Measurements from ENCODE around the gene LHFPL3. TPM values are rescaled to one million over a fixed set of nuclear protein-coding genes. Genes with fewer than 3 reads are reported as not detected.

The LHFPL3 gene
- total RNA-seq, 4 donors from 2014 or later = not detected

DNA sequence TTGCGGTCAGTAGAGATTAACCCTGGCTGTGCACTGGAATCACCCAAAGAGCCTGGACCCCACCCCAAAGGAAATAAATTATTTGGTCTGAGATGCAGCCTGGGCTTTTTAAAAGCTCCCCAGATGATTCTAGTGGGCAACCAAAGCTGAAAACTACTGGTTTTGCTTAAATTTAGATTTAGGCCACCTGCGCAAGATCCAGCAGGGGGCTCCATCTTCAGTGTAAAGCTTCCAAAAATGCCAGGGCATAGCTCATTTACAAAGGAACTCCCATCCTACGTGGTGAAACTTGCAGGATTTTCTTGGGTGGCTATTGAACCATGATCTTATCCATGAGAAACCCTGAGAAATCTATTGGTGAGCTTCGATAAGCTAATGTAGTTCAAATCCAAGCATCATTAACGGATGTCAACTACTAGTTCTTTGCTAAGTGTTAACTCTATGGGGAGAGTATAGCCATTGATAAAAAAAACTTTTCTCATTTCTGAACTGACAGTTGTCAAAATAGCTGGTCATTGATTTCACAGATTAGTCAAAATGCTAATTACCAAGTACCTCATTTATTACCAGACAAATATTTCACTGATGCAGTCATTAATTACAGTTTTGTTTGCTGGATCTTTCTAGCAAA is 315.3 kb downstream of the LHFPL3 start:
- TF ChIP-seq, protein P1, sequence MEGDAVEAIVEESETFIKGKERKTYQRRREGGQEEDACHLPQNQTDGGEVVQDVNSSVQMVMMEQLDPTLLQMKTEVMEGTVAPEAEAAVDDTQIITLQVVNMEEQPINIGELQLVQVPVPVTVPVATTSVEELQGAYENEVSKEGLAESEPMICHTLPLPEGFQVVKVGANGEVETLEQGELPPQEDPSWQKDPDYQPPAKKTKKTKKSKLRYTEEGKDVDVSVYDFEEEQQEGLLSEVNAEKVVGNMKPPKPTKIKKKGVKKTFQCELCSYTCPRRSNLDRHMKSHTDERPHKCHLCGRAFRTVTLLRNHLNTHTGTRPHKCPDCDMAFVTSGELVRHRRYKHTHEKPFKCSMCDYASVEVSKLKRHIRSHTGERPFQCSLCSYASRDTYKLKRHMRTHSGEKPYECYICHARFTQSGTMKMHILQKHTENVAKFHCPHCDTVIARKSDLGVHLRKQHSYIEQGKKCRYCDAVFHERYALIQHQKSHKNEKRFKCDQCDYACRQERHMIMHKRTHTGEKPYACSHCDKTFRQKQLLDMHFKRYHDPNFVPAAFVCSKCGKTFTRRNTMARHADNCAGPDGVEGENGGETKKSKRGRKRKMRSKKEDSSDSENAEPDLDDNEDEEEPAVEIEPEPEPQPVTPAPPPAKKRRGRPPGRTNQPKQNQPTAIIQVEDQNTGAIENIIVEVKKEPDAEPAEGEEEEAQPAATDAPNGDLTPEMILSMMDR (IDR thresholded peaks at IDR 0.05) = no peak
- TF ChIP-seq POLR2A (IDR thresholded peaks at IDR 0.05) = no peak

DNA sequence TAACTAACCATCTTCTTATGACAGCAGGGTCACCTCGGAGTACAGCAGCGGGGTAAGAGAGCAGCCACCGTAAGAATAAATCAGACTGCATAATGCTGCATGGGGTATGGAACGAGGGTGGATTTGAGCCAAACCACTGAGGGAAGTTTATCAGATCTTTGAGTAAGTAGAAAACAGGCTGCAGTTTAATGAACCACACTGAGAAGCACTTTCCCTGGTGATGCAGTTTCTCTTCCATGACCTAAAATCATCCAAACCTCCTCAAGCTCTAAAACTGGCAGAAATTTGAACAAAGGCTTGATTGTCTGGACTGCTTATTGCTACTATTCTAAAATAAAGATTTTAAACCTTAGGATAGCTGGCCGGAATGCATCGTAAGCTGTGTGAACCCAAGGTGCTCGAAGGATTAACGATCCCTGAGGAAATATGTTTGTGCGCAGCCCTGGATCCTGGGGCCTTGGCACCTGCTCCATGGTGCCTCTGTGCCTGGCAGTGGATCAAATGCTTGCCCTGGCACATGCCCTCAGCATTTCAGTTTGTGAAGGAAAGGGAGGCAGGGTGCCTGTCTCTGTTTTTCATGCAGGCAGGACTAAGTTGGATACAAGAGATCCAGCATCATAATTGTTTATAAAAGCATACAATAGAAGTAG is 322.7 kb downstream of the LHFPL3 start:
- intact Hi-C loops (cut with DNase I) = no loop called here
- 30 to 68% methylated on average over 9 of the region's 9 CpGs for WGBS, 2 donors
- no peak for DNase-seq

More for the DNA sequence above, 315.3 kb downstream of the LHFPL3 start:
- intact Hi-C loops (cut with DNase I) = no loop called here
- no peaks in the 10 kb centered on the region for H3K9me3 ChIP-seq
- H3K4me1 ChIP-seq = no peaks in the 10 kb centered on the region
- whole genome bisulfite sequencing, 2 donors = 23 to 38% methylated on average over 5 of the region's 5 CpGs
- no peak for DNase-seq
- H3K27me3 ChIP-seq = no peaks in the 10 kb centered on the region
- H3K4me3 ChIP-seq = no peak overlapping the region
- H3K36me3 ChIP-seq = no peaks in the 10 kb centered on the region
- H3K27ac ChIP-seq = no peak overlapping the region

DNA sequence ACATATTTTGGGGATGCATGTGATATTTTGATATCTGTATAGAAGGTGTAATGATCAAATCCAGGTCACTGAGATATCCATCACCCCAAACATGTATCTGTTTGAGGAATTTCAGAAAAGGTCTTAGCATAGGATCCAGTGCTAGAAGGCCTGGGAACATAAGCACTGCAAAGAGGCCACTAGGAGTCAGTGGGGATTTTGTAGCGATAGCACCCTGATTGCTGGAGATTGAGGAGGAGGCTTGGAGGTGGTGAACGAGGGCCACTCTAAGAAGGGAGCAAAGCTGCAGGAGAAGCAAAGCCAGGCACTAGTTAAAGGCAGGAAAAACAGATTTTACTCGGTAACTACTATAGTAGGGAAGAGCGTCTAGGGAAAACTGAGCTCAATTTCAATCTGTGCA is 324.0 kb downstream of the LHFPL3 start:
- no peak overlapping the region for H3K27ac ChIP-seq
- intact Hi-C loops (cut with DNase I) = no loop called here
- H3K4me1 ChIP-seq = no peaks in the 10 kb centered on the region
- no peaks in the 10 kb centered on the region for H3K9me3 ChIP-seq
- DNase-seq = no peak
- WGBS, 2 donors = 77 to 80% methylated on average over 4 of the region's 4 CpGs
- no peaks in the 10 kb centered on the region for H3K27me3 ChIP-seq
- no peaks in the 10 kb centered on the region for H3K36me3 ChIP-seq
- H3K4me3 ChIP-seq = no peak overlapping the region
- no peak for TF ChIP-seq POLR2A (IDR thresholded peaks at IDR 0.05)
- TF ChIP-seq, protein P1 (IDR thresholded peaks at IDR 0.05) = no peak

More for the DNA sequence above, 322.7 kb downstream of the LHFPL3 start:
- no peaks in the 10 kb centered on the region for H3K4me1 ChIP-seq
- H3K27me3 ChIP-seq = no peaks in the 10 kb centered on the region
- no peaks in the 10 kb centered on the region for H3K36me3 ChIP-seq
- TF ChIP-seq, protein P1 (IDR thresholded peaks at IDR 0.05) = no peak
- TF ChIP-seq POLR2A (IDR thresholded peaks at IDR 0.05) = no peak
- no peak overlapping the region for H3K4me3 ChIP-seq
- no peaks in the 10 kb centered on the region for H3K9me3 ChIP-seq
- H3K27ac ChIP-seq = no peak overlapping the region

DNA sequence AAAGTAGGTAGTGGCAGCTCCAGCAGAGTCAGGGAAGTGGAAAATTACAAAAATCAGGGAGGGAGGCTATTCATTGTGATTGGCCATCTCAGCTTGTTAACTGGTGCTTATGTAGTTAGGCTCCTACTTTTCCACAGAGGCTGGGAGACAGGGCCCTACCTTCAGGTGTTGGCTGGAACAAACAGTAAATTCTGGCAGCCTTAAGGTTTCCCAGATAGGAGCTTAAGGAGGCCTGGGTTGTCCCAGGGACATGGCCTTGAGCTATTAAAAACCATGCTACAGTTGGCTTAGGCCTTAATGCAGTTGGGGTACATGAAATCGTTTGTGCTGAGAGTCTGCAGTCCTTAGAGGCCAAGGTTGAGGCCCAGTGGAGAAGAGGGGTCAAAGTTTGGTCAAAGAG is 324.5 kb downstream of the LHFPL3 start:
- TF ChIP-seq POLR2A (IDR thresholded peaks at IDR 0.05) = no peak
- TF ChIP-seq, protein P1 (IDR thresholded peaks at IDR 0.05) = no peak
- H3K9me3 ChIP-seq = no peaks in the 10 kb centered on the region
- intact Hi-C loops (cut with DNase I) = no loop called here
- H3K4me3 ChIP-seq = no peak overlapping the region
- H3K4me1 ChIP-seq = no peaks in the 10 kb centered on the region
- WGBS, 2 donors = 18 to 36% methylated on average over 1 of the region's 1 CpG
- DNase-seq = no peak
- H3K27me3 ChIP-seq = no peaks in the 10 kb centered on the region
- no peak overlapping the region for H3K27ac ChIP-seq
- H3K36me3 ChIP-seq = no peaks in the 10 kb centered on the region

DNA sequence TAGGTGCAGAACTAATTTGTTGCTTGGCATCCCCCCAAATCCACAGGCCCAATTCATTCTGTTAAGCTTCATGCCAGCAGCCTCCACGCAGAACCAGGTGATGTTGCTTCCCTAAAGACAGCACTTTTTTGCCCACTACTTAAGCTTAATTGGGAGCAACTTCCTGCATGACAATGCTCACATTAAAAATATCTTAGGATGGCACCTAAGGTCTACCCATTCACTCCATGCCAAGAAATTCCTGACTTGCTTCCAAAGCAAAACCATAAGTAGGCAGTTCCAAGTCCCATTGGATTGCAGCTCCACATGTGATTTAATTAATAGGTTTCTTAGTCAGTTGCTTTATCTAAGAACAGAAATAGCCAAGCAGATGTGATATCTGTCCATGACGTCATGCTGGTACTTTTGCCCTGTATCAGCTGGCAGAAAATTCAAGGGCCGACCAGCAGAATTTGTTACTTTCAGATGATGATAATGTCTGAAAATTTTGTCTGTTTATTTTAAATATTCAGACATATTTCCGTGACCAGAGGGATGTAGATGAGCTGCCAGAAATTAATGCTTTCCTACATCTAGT is 325.5 kb downstream of the LHFPL3 start:
- DNase-seq = no peak
- intact Hi-C loops (cut with DNase I) = no loop called here
- H3K9me3 ChIP-seq = no peaks in the 10 kb centered on the region
- H3K4me1 ChIP-seq = no peaks in the 10 kb centered on the region
- no peaks in the 10 kb centered on the region for H3K36me3 ChIP-seq
- no peak overlapping the region for H3K4me3 ChIP-seq
- no peak for TF ChIP-seq POLR2A (IDR thresholded peaks at IDR 0.05)
- TF ChIP-seq, protein P1 (IDR thresholded peaks at IDR 0.05) = no peak
- WGBS, 2 donors = 30 to 38% methylated on average over 4 of the region's 4 CpGs
- H3K27ac ChIP-seq = no peak overlapping the region
- H3K27me3 ChIP-seq = no peaks in the 10 kb centered on the region

Measured in esophagus squamous epithelium (tissue), 5 donors.